ENCODE data around the gene MRGPRF. TPM values are rescaled to one million over a fixed set of nuclear protein-coding genes. Genes with fewer than 3 reads are reported as not detected.

The MRGPRF gene
- total RNA-seq, 1 experiment from 2014 or later, result not detected

- ChIA-PET CTCF (no interaction called here), POLR2A (ENCODE audit: unreplicated experiment) (no interaction called here)
- H4K20me1 ChIP-seq (ENCODE audit: low read length), result no peaks in the 10 kb centered on the region
- TF ChIP-seq EZH2 (IDR thresholded peaks at IDR 0.05; ENCODE audit: low read length, unreplicated experiment), result no peak
- no peak for TF ChIP-seq CTCF (conservative IDR thresholded peaks at IDR 0.05; ENCODE audit: low read depth, low read length)
- TF ChIP-seq EZH2phosphoT487 (IDR thresholded peaks at IDR 0.05; ENCODE audit: borderline replicate concordance, low read length), result no peak
- no peaks in the 10 kb centered on the region; the same call in 1 of the 2 replicates for H3K36me3 ChIP-seq (ENCODE audit: low read depth, low read length)
- no peak overlapping the region for H3K4me2 ChIP-seq (ENCODE audit: low read length)
- DNase-seq (no peak), ATAC-seq (no peak)
- no peak overlapping the region for H3K9ac ChIP-seq (ENCODE audit: low read length)
- no peaks in the 10 kb centered on the region for H3F3A ChIP-seq (ENCODE audit: low read length, unreplicated experiment)
- intact Hi-C loops (cut with micrococcal nuclease), result no loop called here
- 0 out of 2 replicates have a peak, but pooled peaks cover 5% of the 10 kb centered on the region for H3K79me2 ChIP-seq (ENCODE audit: low read length)
- no peak overlapping the region for H3K4me3 ChIP-seq (ENCODE audit: low read length)
- H3K27ac ChIP-seq (ENCODE audit: low read length), result no peak overlapping the region
- no peaks in the 10 kb centered on the region for H3K27me3 ChIP-seq (ENCODE audit: low read length)
- no peak overlapping the region for H2AFZ ChIP-seq (ENCODE audit: low read length)
- H3K9me3 ChIP-seq (ENCODE audit: low read length), result no peaks in the 10 kb centered on the region
- H3K4me1 ChIP-seq (ENCODE audit: insufficient read depth, low read length), result no peaks in the 10 kb centered on the region
- BruUV-seq (replicated peaks), result no TSS peak
- H3K9me2 ChIP-seq (replicated peaks; ENCODE audit: low read length), result no peaks in the 10 kb centered on the region
These were observed 46.9 kb upstream of the MRGPRF start for GRCh38 chr11:69059985-69060384.

- intact Hi-C loops (cut with micrococcal nuclease), result no loop called here
- Histone ChIP-seq H3K9me2 (replicated peaks; ENCODE audit: low read length) (no peaks in the 10 kb centered on the region), H2AFZ (ENCODE audit: low read length) (no peak overlapping the region), H3F3A (ENCODE audit: low read length, unreplicated experiment) (no peaks in the 10 kb centered on the region), H3K9ac (ENCODE audit: low read length) (no peak overlapping the region), H3K4me1 (ENCODE audit: insufficient read depth, low read length) (no peaks in the 10 kb centered on the region), H3K4me2 (ENCODE audit: low read length) (no peak overlapping the region), H3K27ac (ENCODE audit: low read length) (no peak overlapping the region), H3K79me2 (ENCODE audit: low read length) (0 out of 2 replicates have a peak, but pooled peaks cover 5% of the 10 kb centered on the region), H3K4me3 (ENCODE audit: low read length) (no peak overlapping the region), H3K9me3 (ENCODE audit: low read length) (no peaks in the 10 kb centered on the region), H3K36me3 (ENCODE audit: low read depth, low read length) (no peaks in the 10 kb centered on the region; the same call in 1 of the 2 replicates), H3K27me3 (ENCODE audit: low read length) (no peaks in the 10 kb centered on the region), H4K20me1 (ENCODE audit: low read length) (no peaks in the 10 kb centered on the region)
- ATAC-seq, result no peak
- ChIA-PET CTCF (interaction anchor here (0.5 kb wide), 1 partner anchor 189 kb away, joined by 7 read pairs; no protein-coding TSS in a partner anchor), POLR2A (ENCODE audit: unreplicated experiment) (no interaction called here)
- DNase-seq, result no peak
- no peak for TF ChIP-seq EZH2phosphoT487 (IDR thresholded peaks at IDR 0.05; ENCODE audit: borderline replicate concordance, low read length)
- TF ChIP-seq CTCF (conservative IDR thresholded peaks at IDR 0.05; ENCODE audit: low read depth, low read length), result no peak
- no peak for TF ChIP-seq EZH2 (IDR thresholded peaks at IDR 0.05; ENCODE audit: low read length, unreplicated experiment)
- BruUV-seq (replicated peaks), result no TSS peak
These were observed 46.4 kb upstream of the MRGPRF start for GRCh38 chr11:69059429-69059828.

GRCh38 chr11:69058511-69059270 is 45.6 kb upstream of the MRGPRF start:
- ATAC-seq, result no peak
- H2AFZ ChIP-seq (ENCODE audit: low read length), result no peak overlapping the region
- H3K36me3 ChIP-seq (ENCODE audit: low read depth, low read length), result no peaks in the 10 kb centered on the region
- H3K4me2 ChIP-seq (ENCODE audit: low read length), result no peak overlapping the region
- BruUV-seq (replicated peaks), result no TSS peak
- H4K20me1 ChIP-seq (ENCODE audit: low read length), result no peaks in the 10 kb centered on the region
- ChIA-PET CTCF (no interaction called here), POLR2A (ENCODE audit: unreplicated experiment) (no interaction called here)
- no peak overlapping the region for H3K27ac ChIP-seq (ENCODE audit: low read length)
- H3K27me3 ChIP-seq (ENCODE audit: low read length), result no peaks in the 10 kb centered on the region
- no peaks in the 10 kb centered on the region for H3F3A ChIP-seq (ENCODE audit: low read length, unreplicated experiment)
- H3K9me3 ChIP-seq (ENCODE audit: low read length), result no peaks in the 10 kb centered on the region
- H3K4me1 ChIP-seq (ENCODE audit: insufficient read depth, low read length), result no peaks in the 10 kb centered on the region
- H3K9me2 ChIP-seq (replicated peaks; ENCODE audit: low read length), result no peaks in the 10 kb centered on the region
- no peak overlapping the region for H3K4me3 ChIP-seq (ENCODE audit: low read length)
- no peak overlapping the region for H3K9ac ChIP-seq (ENCODE audit: low read length)
- TF ChIP-seq EZH2phosphoT487 (IDR thresholded peaks at IDR 0.05; ENCODE audit: borderline replicate concordance, low read length) (no peak), EZH2 (IDR thresholded peaks at IDR 0.05; ENCODE audit: low read length, unreplicated experiment) (no peak), CTCF (conservative IDR thresholded peaks at IDR 0.05; ENCODE audit: low read depth, low read length) (no peak)
- intact Hi-C loops (cut with micrococcal nuclease), result no loop called here
- H3K79me2 ChIP-seq (ENCODE audit: low read length), result peaks cover 11% of the 10 kb centered on the region; the same call in 1 of the 2 replicates
- DNase-seq, result no peak
